Fibroblast of the aortic adventitia (primary cell): ENCODE results near the gene SRRT. TPM values are rescaled to one million over a fixed set of nuclear protein-coding genes. Genes with fewer than 3 reads are reported as not detected.

Experiments used
- DNase-seq: peaks from one replicate; pipeline ENCODE4 v3.0.0-alpha.2; 2010; ENCODE audit warnings: low read depth
- H3K4me3 ChIP-seq: 2 replicates; pipeline ENCODE4 v1.5.1; 2011; ENCODE audit warnings: low read depth, mild to moderate bottlenecking, control low read depth, low read length, moderate library complexity
- CTCF ChIP-seq: IDR thresholded peaks from 2 replicates; pipeline ENCODE4 v1.5.1; 2011; ENCODE audit warnings: mild to moderate bottlenecking, low read length, control low read depth, inconsistent platforms; ENCODE audit not compliant: insufficient read depth
- total RNA-seq: library from RNA; depleted of rRNA; stranded (reverse); fragments of >200 nt; gene quantifications from 2 replicates; pipeline ENCODE4 v1.2.3, GENCODE V29; 2012; ENCODE audit warnings: low replicate concordance

The SRRT gene
- total RNA-seq = 25.3 and 41.2 TPM in 2 replicates

DNA sequence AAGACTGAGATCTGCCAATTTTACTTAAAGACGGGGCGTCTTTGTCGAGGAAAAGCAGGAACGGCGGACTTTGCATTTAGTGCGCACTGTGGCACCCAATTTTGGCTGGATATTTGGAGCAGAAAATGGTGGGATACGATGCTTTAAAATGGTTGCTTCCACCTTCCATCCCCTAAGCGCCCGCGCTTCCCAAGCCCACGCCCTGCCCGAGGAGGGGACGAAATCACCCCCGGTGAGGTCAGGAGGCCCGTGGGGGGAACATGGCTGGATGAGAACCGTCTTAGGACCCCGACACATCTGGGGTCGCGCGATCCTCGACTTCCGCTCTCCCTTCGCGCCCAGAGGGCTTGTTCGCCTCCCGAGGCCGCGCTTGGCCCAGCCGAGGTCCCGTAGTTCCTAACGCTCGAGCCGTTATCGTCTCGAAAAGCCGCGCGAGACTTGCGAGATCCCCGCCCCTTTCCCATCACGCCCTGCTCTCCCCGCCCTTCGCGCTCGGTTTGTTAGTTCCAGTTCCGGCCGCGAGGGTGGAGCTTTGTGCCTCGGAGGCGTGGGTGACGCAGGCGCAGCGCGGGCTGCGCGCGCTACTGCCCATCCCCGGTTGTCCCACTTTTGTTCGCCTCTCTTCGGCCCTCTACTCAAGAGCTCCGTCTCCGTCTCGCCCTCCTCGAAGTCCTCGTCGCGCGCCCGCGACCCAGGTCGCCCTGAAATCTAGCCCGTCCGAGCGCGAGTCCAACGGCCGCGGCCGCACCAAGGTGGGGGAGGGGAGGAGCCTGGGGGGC, at the start of gene SRRT:
TSS of gene SRRT (plus strand) at position 527 of the 779 bp plus-strand sequence. CDS start 488 bp downstream, outside the sequence.
- peak within 1 kb of the TSS; percentile 86 for H3K4me3 ChIP-seq
- DNase-seq = peak; percentile 98
- TF ChIP-seq CTCF = peak; percentile 59

DNA sequence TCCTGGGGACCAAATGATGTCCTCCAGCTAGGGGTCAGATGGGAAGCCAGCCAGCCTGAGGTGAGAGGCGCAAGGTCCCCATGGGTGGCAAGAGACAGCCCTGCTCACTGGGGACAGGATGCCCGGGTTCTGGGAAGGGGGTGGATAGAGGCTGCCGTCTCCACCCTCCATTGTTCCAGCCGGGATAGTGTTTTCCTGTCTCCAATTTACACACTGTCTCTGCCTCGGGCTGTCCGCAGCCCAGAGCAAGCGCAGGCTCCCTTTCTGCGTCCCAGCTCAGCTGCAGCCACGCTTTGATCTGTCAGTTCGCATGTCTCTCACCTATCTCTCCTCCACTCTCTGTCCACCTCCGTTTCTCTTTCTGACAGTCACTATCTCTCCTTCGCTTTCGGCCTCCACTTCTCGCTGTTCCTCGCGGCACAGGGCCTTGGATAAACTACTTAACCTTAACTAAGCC, 49.7 kb upstream of the SRRT start:
- TF ChIP-seq CTCF = no peak
- peak overlapping the region; percentile 79 for H3K4me3 ChIP-seq

DNA sequence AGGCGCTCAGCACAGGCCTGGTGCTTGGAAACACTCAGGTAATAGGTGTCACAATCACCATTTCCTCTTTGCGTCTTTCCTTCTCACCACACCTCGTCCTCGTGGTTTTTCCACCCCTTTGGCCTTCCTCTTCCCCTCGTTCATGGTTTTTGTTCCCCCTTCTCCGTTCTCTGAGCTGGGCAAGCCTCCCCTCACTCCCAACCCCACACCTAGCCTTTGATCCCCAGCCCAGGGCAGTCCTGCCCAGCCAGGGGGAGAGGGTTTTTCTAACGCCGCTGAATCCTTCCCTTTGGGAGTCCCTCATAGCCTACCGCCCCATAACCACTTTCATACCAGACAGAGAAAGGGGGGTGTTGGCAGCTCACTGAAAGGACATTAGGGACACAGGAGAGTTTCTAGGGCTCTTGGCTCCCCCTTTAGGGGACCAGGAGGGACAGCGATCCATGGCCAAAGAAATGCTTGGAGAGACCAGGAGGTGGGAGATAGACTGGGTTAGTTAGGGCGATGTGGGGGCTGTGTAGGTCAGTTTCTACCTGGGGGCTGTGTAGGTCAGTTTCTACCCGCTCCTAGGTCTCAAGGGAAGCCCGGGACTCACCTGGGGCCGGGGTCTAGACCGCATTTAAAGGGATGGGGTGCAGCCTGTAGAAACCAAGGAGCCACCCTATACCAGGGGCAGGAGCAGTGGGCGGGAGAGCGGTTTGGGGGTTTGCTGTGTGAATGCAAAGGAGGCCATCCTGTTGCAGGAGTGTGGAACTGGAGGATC, 49.0 kb upstream of the SRRT start:
- peak; percentile 51 for DNase-seq
- peak overlapping the region; percentile 79 for H3K4me3 ChIP-seq
- TF ChIP-seq CTCF = peak; percentile 28

More for the DNA sequence above, 49.7 kb upstream of the SRRT start:
- peak; percentile 33 for DNase-seq

GRCh38 chr7:100826514-100827329, 48.2 kb upstream of the SRRT start:
- peak overlapping the region; percentile 79 for H3K4me3 ChIP-seq
- DNase-seq = no peak
- TF ChIP-seq CTCF = no peak

DNA sequence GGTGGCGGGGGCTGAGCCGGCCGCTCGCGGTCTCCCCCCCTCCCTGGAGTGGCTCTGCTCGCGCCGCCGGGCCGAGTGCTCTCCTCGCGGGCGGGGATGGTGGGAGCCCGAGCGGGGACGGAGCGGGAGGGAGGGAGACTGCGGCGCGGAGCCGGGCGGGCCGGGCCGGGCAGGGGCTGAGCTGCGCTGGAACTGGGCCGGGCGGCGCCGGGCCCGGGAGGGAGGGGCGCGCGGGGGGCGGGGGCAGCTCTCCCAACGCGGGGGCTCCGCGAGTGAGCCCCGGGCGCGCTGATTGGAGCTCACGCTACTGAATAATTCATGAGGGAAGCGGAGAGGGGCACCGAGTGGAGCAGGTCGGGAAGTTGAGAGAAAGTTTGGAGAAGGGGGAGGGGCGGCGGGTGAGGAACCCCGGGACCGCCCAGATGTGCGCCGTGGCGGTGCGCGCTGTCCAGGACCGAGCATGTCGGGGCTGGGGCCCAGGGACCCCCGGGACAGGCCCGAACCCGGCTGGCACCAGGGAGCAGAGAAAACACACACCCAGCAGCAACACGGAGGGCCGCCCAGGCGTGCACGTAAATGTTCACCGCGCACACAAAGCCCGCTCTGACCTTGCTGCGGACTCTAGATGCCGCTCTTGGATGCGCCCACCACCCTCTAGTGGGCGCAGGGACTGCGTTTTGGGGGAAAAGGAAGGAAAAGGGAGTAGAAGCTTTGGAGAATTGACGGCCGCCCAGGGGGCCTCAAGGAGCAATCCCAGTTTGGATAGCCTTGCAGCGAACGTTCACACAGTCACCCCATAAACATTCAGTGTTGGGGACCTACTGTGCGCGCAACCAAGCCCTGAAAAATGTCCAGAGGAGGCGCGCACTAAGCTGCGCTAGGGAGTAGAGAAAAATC, 47.3 kb upstream of the SRRT start, which contains the start of gene EPHB4:
TSS of gene EPHB4 (minus strand) at position 194 of the 897 bp plus-strand sequence. CDS start 493 bp downstream, outside the sequence.
- DNase-seq = peak; percentile 87
- H3K4me3 ChIP-seq = peak within 1 kb of the TSS; percentile 79
- TF ChIP-seq CTCF = peak; percentile 72
